Loucy (cell line): ENCODE measurements around the gene CCDC142.

ENCODE experiments used
- H2AFZ ChIP-seq: fragments of 200-600 bp; sonication (generic); 2 replicates; pipeline ENCODE4 v1.6.0; 2016; ENCODE audit warnings: antibody characterized with exemption, mild to moderate bottlenecking, low read length, moderate library complexity
- H3F3A ChIP-seq: fragments of 200-600 bp; 2 replicates; pipeline ENCODE4 v1.6.0; 2016; ENCODE audit warnings: antibody characterized with exemption, low read depth, mild to moderate bottlenecking
- H3K27me3 ChIP-seq: fragments of 200-600 bp; sonication (generic); 2 replicates; pipeline ENCODE4 v1.6.1; 2014; ENCODE audit warnings: low read length, mild to moderate bottlenecking; ENCODE audit not compliant: insufficient read depth, poor library complexity, severe bottlenecking
- H3K36me3 ChIP-seq: fragments of 200-600 bp; sonication (generic); 2 replicates; pipeline ENCODE4 v1.6.1; 2016; ENCODE audit warnings: low read length; ENCODE audit not compliant: insufficient read depth
- H3K4me1 ChIP-seq: fragments of 200-600 bp; sonication (generic); 2 replicates; pipeline ENCODE4 v1.5.1; 2014; ENCODE audit warnings: low read length, mild to moderate bottlenecking; ENCODE audit not compliant: insufficient read depth, poor library complexity, severe bottlenecking
- H3K4me2 ChIP-seq: fragments of 200-600 bp; sonication (generic); 2 replicates; pipeline ENCODE4 v1.6.0; 2014; ENCODE audit warnings: antibody characterized with exemption, low read length, low read depth, mild to moderate bottlenecking; ENCODE audit not compliant: poor library complexity, severe bottlenecking
- H3K4me3 ChIP-seq: fragments of 200-600 bp; sonication (generic); 2 replicates; pipeline ENCODE4 v1.5.1; 2014; ENCODE audit warnings: low read length, mild to moderate bottlenecking, mixed read lengths; ENCODE audit not compliant: poor library complexity, severe bottlenecking
- H3K79me2 ChIP-seq: fragments of 200-600 bp; sonication (generic); 2 replicates; pipeline ENCODE4 v1.6.1; 2014; ENCODE audit warnings: low read length; ENCODE audit not compliant: insufficient read depth
- H3K9ac ChIP-seq: fragments of 200-600 bp; sonication (generic); 2 replicates; pipeline ENCODE4 v1.6.0; 2014; ENCODE audit warnings: mild to moderate bottlenecking, low read depth, low read length, moderate library complexity; ENCODE audit not compliant: poor library complexity, severe bottlenecking
- H3K9me2 ChIP-seq: fragments of 200-600 bp; sonication (generic); replicated peaks from 2 replicates; pipeline ENCODE4 v1.6.1; 2016; ENCODE audit warnings: low read depth, low read length, mixed read lengths
- H3K9me3 ChIP-seq: fragments of 200-600 bp; sonication (generic); 2 replicates; pipeline ENCODE4 v1.6.1; 2014; ENCODE audit warnings: mild to moderate bottlenecking, antibody characterized with exemption, low read length, low read depth; ENCODE audit not compliant: insufficient read depth
- H4K20me1 ChIP-seq: fragments of 200-600 bp; sonication (generic); 2 replicates; pipeline ENCODE4 v1.6.0; 2014; ENCODE audit warnings: antibody characterized with exemption, low read length, mild to moderate bottlenecking; ENCODE audit not compliant: insufficient read depth, poor library complexity, severe bottlenecking
- CTCF ChIP-seq: fragments of 200-600 bp; sonication (generic); conservative IDR thresholded peaks from 2 replicates; pipeline ENCODE4 v1.5.1; 2014; ENCODE audit warnings: mild to moderate bottlenecking, antibody characterized with exemption, low read length
- EZH2phosphoT487 ChIP-seq: fragments of 200-600 bp; IDR thresholded peaks from 2 replicates; pipeline ENCODE4 v1.6.1; 2018; ENCODE audit warnings: antibody characterized with exemption, mild to moderate bottlenecking, moderate library complexity, borderline replicate concordance

The CCDC142 gene

DNA sequence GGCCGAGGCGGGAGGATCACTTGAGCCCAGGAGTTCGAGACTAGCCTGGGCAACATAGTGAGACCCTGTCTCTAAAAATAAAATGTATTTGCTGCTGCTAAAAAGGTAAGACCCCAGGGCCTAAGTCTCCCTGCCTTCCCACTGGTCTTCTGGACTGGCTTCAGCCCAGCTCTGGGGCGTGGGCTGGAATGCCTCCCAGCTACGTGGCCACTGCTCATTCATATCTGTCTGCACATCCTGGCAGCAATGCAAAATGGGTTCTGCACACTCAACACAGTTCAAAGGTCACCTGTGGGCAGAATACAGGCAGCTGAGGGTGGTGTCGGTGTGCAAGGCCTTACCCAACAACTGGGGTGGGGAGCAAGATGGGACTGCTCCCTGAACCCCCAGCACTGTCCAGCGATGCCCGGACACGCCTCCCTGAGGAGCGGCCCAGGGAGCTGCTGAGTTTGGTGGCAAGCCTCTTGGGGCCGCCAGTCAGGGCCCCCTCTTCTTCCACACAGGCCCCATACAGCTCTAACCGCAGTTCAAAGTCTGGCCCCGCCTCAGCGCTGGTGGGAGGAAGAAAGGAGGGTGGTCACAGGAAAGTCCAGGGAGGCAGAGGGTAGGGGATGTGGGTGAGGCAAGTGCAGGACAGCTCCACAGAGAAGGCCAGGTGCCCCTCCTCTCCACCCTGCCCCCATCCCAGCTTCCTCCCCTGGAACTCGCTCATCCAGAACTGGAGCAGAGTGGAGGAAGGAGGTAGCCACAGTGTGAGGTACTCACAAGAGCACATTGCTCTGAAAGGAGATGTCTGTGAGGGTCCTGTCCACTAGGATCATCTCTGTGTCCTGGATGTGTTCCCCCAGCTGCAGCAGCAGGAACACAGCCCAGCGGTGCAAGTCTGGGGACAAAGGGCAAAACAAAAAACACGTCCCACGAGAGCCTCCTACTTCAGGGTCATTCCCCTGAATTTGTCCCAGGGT, 53.0 kb downstream of the CCDC142 start:
- Histone ChIP-seq H3K4me3 (no peak overlapping the region), H3K4me2 (no peak overlapping the region), H3F3A (no peaks in the 10 kb centered on the region), H3K4me1 (no peaks in the 10 kb centered on the region), H3K27me3 (no peaks in the 10 kb centered on the region), H3K79me2 (no peaks in the 10 kb centered on the region), H3K36me3 (peaks cover 5% of the 10 kb centered on the region; the same call in 1 of the 2 replicates), H4K20me1 (no peaks in the 10 kb centered on the region), H3K9me3 (no peaks in the 10 kb centered on the region), H3K9ac (no peak overlapping the region), H2AFZ (no peak overlapping the region), H3K9me2 (no peaks in the 10 kb centered on the region)
- TF ChIP-seq EZH2phosphoT487: no peak
- TF ChIP-seq CTCF: no peak

- no peaks in the 10 kb centered on the region for H4K20me1 ChIP-seq
- H3K9ac ChIP-seq: no peak overlapping the region
- no peaks in the 10 kb centered on the region for H3K79me2 ChIP-seq
- no peaks in the 10 kb centered on the region for H3K9me2 ChIP-seq
- H3K4me2 ChIP-seq: no peak overlapping the region
- no peak for TF ChIP-seq EZH2phosphoT487
- TF ChIP-seq CTCF: no peak
- no peaks in the 10 kb centered on the region for H3K9me3 ChIP-seq
- peaks cover 5% of the 10 kb centered on the region; the same call in 1 of the 2 replicates for H3K36me3 ChIP-seq
- H2AFZ ChIP-seq: no peak overlapping the region
- no peaks in the 10 kb centered on the region for H3F3A ChIP-seq
- no peak overlapping the region for H3K4me3 ChIP-seq
- H3K4me1 ChIP-seq: no peaks in the 10 kb centered on the region
- H3K27me3 ChIP-seq: no peaks in the 10 kb centered on the region
Observed at GRCh38 chr2:74428675-74429074, 54.1 kb downstream of the CCDC142 start.

DNA sequence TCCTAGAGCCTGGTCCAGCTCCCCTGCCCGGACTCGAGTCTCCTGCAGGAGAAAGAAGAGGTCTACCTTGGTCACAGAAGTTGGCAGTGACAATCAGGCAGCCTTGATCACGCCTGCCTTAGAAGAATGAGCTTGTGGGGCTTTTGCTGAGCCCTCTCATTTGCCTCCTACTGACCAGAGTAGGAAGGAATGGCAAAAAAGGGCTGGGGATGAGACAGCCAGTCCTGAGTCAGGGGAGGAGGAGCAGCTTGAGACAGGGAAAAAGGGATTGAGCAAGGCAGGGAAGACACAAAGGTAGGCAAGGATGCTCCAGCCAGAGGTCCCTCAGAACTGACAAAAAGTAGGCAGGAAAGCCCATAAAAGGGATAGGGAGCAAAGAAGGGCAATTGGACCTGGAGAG, 55.2 kb downstream of the CCDC142 start:
- no peaks in the 10 kb centered on the region for H3K9me3 ChIP-seq
- TF ChIP-seq CTCF (no peak), EZH2phosphoT487 (no peak)
- peaks cover 11% of the 10 kb centered on the region; the same call in 1 of the 2 replicates for H3K79me2 ChIP-seq
- no peak overlapping the region for H3K9ac ChIP-seq
- no peaks in the 10 kb centered on the region for H4K20me1 ChIP-seq
- H3F3A ChIP-seq: no peaks in the 10 kb centered on the region
- no peak overlapping the region for H3K4me3 ChIP-seq
- H3K9me2 ChIP-seq: no peaks in the 10 kb centered on the region
- no peaks in the 10 kb centered on the region for H3K27me3 ChIP-seq
- peaks cover 5% of the 10 kb centered on the region; the same call in 1 of the 2 replicates for H3K36me3 ChIP-seq
- H3K4me1 ChIP-seq: peaks cover 5% of the 10 kb centered on the region
- no peak overlapping the region for H3K4me2 ChIP-seq
- no peak overlapping the region for H2AFZ ChIP-seq
